ENCODE measurements around the gene MACIR. TPM values are rescaled to one million over a fixed set of nuclear protein-coding genes. Genes with fewer than 3 reads are reported as not detected.

The MACIR gene
- total RNA-seq, 1 donor from 2014 or later = 12.3 TPM

DNA sequence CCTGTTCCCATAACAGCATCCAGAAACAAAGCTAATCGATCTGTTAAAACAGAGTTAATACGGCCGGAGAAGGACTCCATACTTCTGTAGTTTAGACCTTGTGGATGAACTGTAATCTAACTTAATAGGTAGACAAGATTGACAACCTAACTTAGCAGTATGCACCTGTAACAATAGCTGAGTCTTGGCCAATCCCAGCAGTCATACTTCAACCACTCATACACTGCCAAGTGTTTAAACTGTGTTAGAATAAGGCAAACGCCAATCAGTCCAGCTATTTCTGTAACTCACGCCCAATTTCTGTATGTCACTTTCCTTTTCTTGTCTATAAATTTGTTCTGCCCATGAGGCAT, 33.7 kb upstream of the MACIR start:
- H3K4me3 Mint-ChIP-seq (ENCODE audit: low read depth) = no peak overlapping the region
- no peaks in the 10 kb centered on the region for H3K36me3 Mint-ChIP-seq (ENCODE audit: low read depth)
- DNase-seq (ENCODE audit: low spot score) = no peak
- no peaks in the 10 kb centered on the region for H3K9me3 Mint-ChIP-seq
- H3K27me3 Mint-ChIP-seq (ENCODE audit: low read depth) = peaks cover 30% of the 10 kb centered on the region
- no peaks in the 10 kb centered on the region for H3K4me1 Mint-ChIP-seq (ENCODE audit: low read depth)
- H3K27ac Mint-ChIP-seq = no peak overlapping the region
- intact Hi-C loops (cut with micrococcal nuclease) = loop anchor here (1.0 to 2.0 kb wide), 2 partner anchors 642 to 689 kb away; no protein-coding TSS in a partner anchor

- H3K4me3 Mint-ChIP-seq (ENCODE audit: low read depth) = no peak overlapping the region
- intact Hi-C loops (cut with micrococcal nuclease) = no loop called here
- H3K36me3 Mint-ChIP-seq (ENCODE audit: low read depth) = no peaks in the 10 kb centered on the region
- H3K4me1 Mint-ChIP-seq (ENCODE audit: low read depth) = no peaks in the 10 kb centered on the region
- DNase-seq (ENCODE audit: low spot score) = no peak
- no peak overlapping the region for H3K27ac Mint-ChIP-seq
- no peaks in the 10 kb centered on the region for H3K9me3 Mint-ChIP-seq
- peaks cover 40% of the 10 kb centered on the region for H3K27me3 Mint-ChIP-seq (ENCODE audit: low read depth)
Measured at GRCh38 chr5:103228061-103228460, 30.5 kb upstream of the MACIR start.

DNA sequence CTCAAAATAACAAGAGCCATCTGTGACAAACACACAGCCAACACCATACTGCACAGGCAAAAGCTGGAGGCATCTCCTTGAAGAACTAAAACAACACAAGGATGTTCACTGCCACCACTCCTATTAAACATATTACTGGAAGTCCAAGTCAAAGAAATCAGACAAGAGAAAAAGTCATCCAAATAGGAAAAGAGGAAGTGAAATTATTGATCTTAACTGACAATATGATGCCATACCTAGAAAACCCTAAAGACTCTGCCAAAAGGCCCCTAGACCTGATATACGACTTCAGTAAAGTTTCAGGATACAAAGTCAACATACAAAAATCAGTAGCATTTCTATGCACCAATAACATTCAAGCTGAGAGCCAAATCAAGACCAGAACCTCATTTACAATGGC, 30.0 kb upstream of the MACIR start:
- intact Hi-C loops (cut with micrococcal nuclease) = no loop called here
- H3K36me3 Mint-ChIP-seq (ENCODE audit: low read depth) = no peaks in the 10 kb centered on the region

GRCh38 chr5:103232393-103232999, 26.1 kb upstream of the MACIR start:
- Mint-ChIP-seq H3K27me3 (ENCODE audit: low read depth) (peaks cover 36% of the 10 kb centered on the region), H3K4me1 (ENCODE audit: low read depth) (no peaks in the 10 kb centered on the region), H3K27ac (no peak overlapping the region), H3K4me3 (ENCODE audit: low read depth) (no peak overlapping the region), H3K36me3 (ENCODE audit: low read depth) (no peaks in the 10 kb centered on the region), H3K9me3 (no peaks in the 10 kb centered on the region)
- intact Hi-C loops (cut with micrococcal nuclease) = loop anchor here (1.0 kb wide), 1 partner anchor 243 kb away; no protein-coding TSS in a partner anchor
- no peak for DNase-seq (ENCODE audit: low spot score)

More for the DNA sequence above, 30.0 kb upstream of the MACIR start:
- H3K9me3 Mint-ChIP-seq = no peaks in the 10 kb centered on the region
- peaks cover 40% of the 10 kb centered on the region for H3K27me3 Mint-ChIP-seq (ENCODE audit: low read depth)
- H3K27ac Mint-ChIP-seq = no peak overlapping the region
- no peak for DNase-seq (ENCODE audit: low spot score)
- no peaks in the 10 kb centered on the region for H3K4me1 Mint-ChIP-seq (ENCODE audit: low read depth)
- H3K4me3 Mint-ChIP-seq (ENCODE audit: low read depth) = no peak overlapping the region

DNA sequence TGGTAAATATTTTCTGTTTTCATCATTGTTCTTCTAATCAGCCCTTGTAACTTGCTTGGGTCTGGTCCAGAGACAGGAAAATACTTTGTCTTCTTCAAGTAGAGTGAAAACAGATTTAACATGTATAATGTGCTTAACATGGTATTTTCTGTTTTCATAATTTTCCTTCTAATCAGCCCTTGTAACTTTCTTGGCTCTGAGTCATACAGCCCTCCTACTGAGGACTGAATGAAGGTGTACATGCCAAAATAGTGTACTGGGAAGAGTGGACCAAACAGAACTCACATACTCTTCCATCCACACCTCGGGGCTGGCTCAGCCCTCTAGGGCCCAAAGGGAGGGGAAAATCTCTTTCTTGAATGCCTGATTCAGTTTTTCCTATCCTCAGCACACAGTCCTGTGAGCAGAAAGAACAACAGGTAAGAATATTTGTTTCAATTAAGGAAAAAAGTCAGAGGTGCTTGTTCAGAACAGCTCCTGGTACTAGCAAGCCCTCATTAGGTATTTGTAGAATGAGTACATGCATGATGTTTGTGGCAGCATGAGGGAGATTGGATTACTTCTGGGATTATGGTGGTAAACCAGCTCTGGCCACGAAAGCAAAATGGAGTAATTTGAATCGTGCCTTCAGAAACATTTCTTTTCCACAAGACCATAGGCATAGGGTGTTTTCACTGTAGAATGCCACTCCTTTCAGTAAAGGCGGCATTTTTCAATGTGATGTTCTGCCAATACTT, 24.2 kb upstream of the MACIR start:
- no peak for DNase-seq (ENCODE audit: low spot score)
- intact Hi-C loops (cut with micrococcal nuclease) = no loop called here

GRCh38 chr5:103235891-103236290, 22.7 kb upstream of the MACIR start:
- DNase-seq (ENCODE audit: low spot score) = no peak
- peaks cover 25% of the 10 kb centered on the region for H3K27me3 Mint-ChIP-seq (ENCODE audit: low read depth)
- no peaks in the 10 kb centered on the region for H3K4me1 Mint-ChIP-seq (ENCODE audit: low read depth)
- no peak overlapping the region for H3K27ac Mint-ChIP-seq
- intact Hi-C loops (cut with micrococcal nuclease) = no loop called here
- H3K36me3 Mint-ChIP-seq (ENCODE audit: low read depth) = no peaks in the 10 kb centered on the region
- peaks cover 10% of the 10 kb centered on the region for H3K9me3 Mint-ChIP-seq
- no peak overlapping the region for H3K4me3 Mint-ChIP-seq (ENCODE audit: low read depth)

More for the DNA sequence above, 24.2 kb upstream of the MACIR start:
- Mint-ChIP-seq H3K4me1 (ENCODE audit: low read depth) (no peaks in the 10 kb centered on the region), H3K27me3 (ENCODE audit: low read depth) (peaks cover 33% of the 10 kb centered on the region), H3K27ac (no peak overlapping the region), H3K9me3 (peaks cover 7% of the 10 kb centered on the region), H3K36me3 (ENCODE audit: low read depth) (no peaks in the 10 kb centered on the region), H3K4me3 (ENCODE audit: low read depth) (no peak overlapping the region)

DNA sequence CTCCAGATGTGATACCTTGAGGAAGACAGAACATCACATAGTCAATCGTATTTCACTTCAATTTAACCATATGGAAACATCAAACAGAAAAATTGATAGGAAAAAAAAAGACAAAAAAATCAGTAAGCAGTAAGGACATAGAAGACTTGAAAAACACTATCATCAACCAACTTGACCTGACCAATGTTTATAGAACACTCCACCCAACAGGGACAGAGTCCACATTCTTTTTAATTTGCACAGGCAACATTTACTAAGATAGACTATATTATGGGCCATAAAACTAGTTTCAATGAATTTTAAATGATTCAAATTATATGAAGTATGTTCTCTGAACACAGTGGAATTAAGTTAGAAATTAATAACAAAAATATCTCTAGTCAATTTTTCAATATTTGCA, 20.8 kb upstream of the MACIR start:
- H3K9me3 Mint-ChIP-seq = peaks cover 10% of the 10 kb centered on the region
- intact Hi-C loops (cut with micrococcal nuclease) = no loop called here
- H3K4me3 Mint-ChIP-seq (ENCODE audit: low read depth) = no peak overlapping the region
- no peaks in the 10 kb centered on the region for H3K4me1 Mint-ChIP-seq (ENCODE audit: low read depth)
- peaks cover 27% of the 10 kb centered on the region for H3K27me3 Mint-ChIP-seq (ENCODE audit: low read depth)
- H3K36me3 Mint-ChIP-seq (ENCODE audit: low read depth) = no peaks in the 10 kb centered on the region
- H3K27ac Mint-ChIP-seq = no peak overlapping the region
- no peak for DNase-seq (ENCODE audit: low spot score)

- Mint-ChIP-seq H3K36me3 (ENCODE audit: low read depth) (no peaks in the 10 kb centered on the region), H3K27ac (no peak overlapping the region), H3K27me3 (ENCODE audit: low read depth) (peaks cover 53% of the 10 kb centered on the region), H3K9me3 (peaks cover 10% of the 10 kb centered on the region), H3K4me1 (ENCODE audit: low read depth) (peaks cover 5% of the 10 kb centered on the region), H3K4me3 (ENCODE audit: low read depth) (no peak overlapping the region)
- intact Hi-C loops (cut with micrococcal nuclease) = no loop called here
- DNase-seq (ENCODE audit: low spot score) = no peak
Measured at GRCh38 chr5:103243665-103244064, 14.9 kb upstream of the MACIR start.

DNA sequence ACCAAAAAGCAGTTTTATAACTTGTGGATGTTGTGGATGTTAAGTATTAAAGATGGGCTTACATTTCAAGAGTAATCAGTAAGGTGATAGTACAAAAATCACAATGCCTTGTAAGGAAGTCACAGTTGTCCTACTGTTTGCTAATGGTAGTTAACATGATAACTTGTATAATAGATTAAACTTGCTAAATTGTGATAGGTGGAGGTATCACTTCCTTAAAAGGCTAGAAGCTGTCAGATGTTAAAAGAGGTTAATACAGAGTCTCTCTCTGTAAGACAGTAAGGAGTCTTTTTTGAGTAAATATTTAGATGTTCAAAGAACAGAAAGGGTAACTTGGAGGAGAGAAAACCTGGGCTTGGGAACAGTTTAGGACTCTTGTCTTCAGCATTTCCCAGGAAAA, 14.2 kb upstream of the MACIR start:
- H3K4me1 Mint-ChIP-seq (ENCODE audit: low read depth) = peaks cover 5% of the 10 kb centered on the region
- peaks cover 54% of the 10 kb centered on the region for H3K27me3 Mint-ChIP-seq (ENCODE audit: low read depth)
- intact Hi-C loops (cut with micrococcal nuclease) = no loop called here
- no peak overlapping the region for H3K27ac Mint-ChIP-seq
- no peak for DNase-seq (ENCODE audit: low spot score)
- H3K36me3 Mint-ChIP-seq (ENCODE audit: low read depth) = no peaks in the 10 kb centered on the region
- peaks cover 3% of the 10 kb centered on the region for H3K9me3 Mint-ChIP-seq
- H3K4me3 Mint-ChIP-seq (ENCODE audit: low read depth) = no peak overlapping the region

- Mint-ChIP-seq H3K27ac (no peak overlapping the region), H3K4me1 (ENCODE audit: low read depth) (peaks cover 5% of the 10 kb centered on the region), H3K27me3 (ENCODE audit: low read depth) (peaks cover 65% of the 10 kb centered on the region), H3K9me3 (no peaks in the 10 kb centered on the region), H3K4me3 (ENCODE audit: low read depth) (no peak overlapping the region), H3K36me3 (ENCODE audit: low read depth) (no peaks in the 10 kb centered on the region)
- intact Hi-C loops (cut with micrococcal nuclease) = no loop called here
- no peak for DNase-seq (ENCODE audit: low spot score)
Measured at GRCh38 chr5:103245761-103246160, 12.8 kb upstream of the MACIR start.

DNA sequence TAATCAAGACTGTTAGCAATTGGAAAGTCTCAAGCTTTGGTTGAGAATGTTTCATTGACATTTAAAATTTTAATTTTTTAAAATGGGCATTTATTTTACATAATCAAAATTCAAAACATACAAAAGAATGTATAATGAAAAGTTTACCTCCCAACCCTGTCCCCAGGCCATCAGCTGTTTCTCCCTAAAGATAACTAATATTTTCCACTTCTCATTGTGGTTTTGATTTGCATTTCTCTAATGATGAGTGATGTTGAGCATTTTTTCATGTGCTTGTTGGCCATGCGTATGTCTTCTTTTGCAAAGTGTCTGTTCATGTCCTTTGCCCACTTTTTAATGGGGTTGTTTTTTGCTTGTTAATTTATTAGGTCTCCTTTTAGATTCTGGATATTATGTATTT, 11.4 kb upstream of the MACIR start:
- Mint-ChIP-seq H3K4me3 (ENCODE audit: low read depth) (no peak overlapping the region), H3K4me1 (ENCODE audit: low read depth) (peaks cover 5% of the 10 kb centered on the region), H3K9me3 (no peaks in the 10 kb centered on the region), H3K36me3 (ENCODE audit: low read depth) (no peaks in the 10 kb centered on the region), H3K27ac (no peak overlapping the region), H3K27me3 (ENCODE audit: low read depth) (peaks cover 72% of the 10 kb centered on the region)
- intact Hi-C loops (cut with micrococcal nuclease) = no loop called here
- no peak for DNase-seq (ENCODE audit: low spot score)

- H3K9me3 Mint-ChIP-seq = no peaks in the 10 kb centered on the region
- no peaks in the 10 kb centered on the region for H3K36me3 Mint-ChIP-seq (ENCODE audit: low read depth)
- DNase-seq (ENCODE audit: low spot score) = no peak
- H3K4me1 Mint-ChIP-seq (ENCODE audit: low read depth) = peaks cover 5% of the 10 kb centered on the region
- no peak overlapping the region for H3K27ac Mint-ChIP-seq
- H3K4me3 Mint-ChIP-seq (ENCODE audit: low read depth) = no peak overlapping the region
- intact Hi-C loops (cut with micrococcal nuclease) = no loop called here
- peaks cover 64% of the 10 kb centered on the region for H3K27me3 Mint-ChIP-seq (ENCODE audit: low read depth)
Measured at GRCh38 chr5:103249068-103249467, 9.5 kb upstream of the MACIR start.

GRCh38 chr5:103254921-103255320, 3.6 kb upstream of the MACIR start:
- H3K27me3 Mint-ChIP-seq (ENCODE audit: low read depth) = peaks cover 31% of the 10 kb centered on the region
- no peaks in the 10 kb centered on the region for H3K36me3 Mint-ChIP-seq (ENCODE audit: low read depth)
- H3K27ac Mint-ChIP-seq = no peak overlapping the region
- no peaks in the 10 kb centered on the region for H3K9me3 Mint-ChIP-seq
- DNase-seq (ENCODE audit: low spot score) = no peak
- H3K4me3 Mint-ChIP-seq (ENCODE audit: low read depth) = no peak overlapping the region
- peaks cover 4% of the 10 kb centered on the region for H3K4me1 Mint-ChIP-seq (ENCODE audit: low read depth)
- intact Hi-C loops (cut with micrococcal nuclease) = no loop called here
